ENCODE results near the gene SF3A1. TPM values are rescaled to one million over a fixed set of nuclear protein-coding genes. Genes with fewer than 3 reads are reported as not detected.

The SF3A1 gene
- total and polyA plus RNA-seq, 2 of the 13 experiments (the other 11 are each of a cell fraction or from before 2014, with no cell fraction given): 10.0 to 22.0 TPM

- no peak; the same call in 1 of the 2 replicates for TF ChIP-seq STAT6 (CRISPR knock-in tag; IDR thresholded peaks at IDR 0.05; ENCODE audit: borderline replicate concordance)
- TF ChIP-seq MYC (CRISPR knock-in tag; IDR thresholded peaks at IDR 0.05; ENCODE audit: borderline replicate concordance): peak; percentile 87
- TF ChIP-seq ZNF280B (CRISPR knock-in tag; IDR thresholded peaks at IDR 0.05; ENCODE audit: borderline replicate concordance): peak; percentile 31; the same call in 1 of the 2 replicates
- TF ChIP-seq KDM6A (CRISPR knock-in tag; IDR thresholded peaks at IDR 0.05; ENCODE audit: low read depth): no peak
- TF ChIP-seq ZNF512B (CRISPR knock-in tag; IDR thresholded peaks at IDR 0.05; ENCODE audit: borderline replicate concordance): no peak
- no peak; the same call in 1 of the 2 replicates for TF ChIP-seq ZBTB14 (CRISPR knock-in tag; IDR thresholded peaks at IDR 0.05)
- no peak for TF ChIP-seq ZSCAN29 (CRISPR knock-in tag; conservative IDR thresholded peaks at IDR 0.05)
- no peak for TF ChIP-seq ZNF512 (CRISPR knock-in tag; IDR thresholded peaks at IDR 0.05)
- no peak for TF ChIP-seq ELF4 (CRISPR knock-in tag; IDR thresholded peaks at IDR 0.05; ENCODE audit: borderline replicate concordance)
- no peak; the same call in 1 of the 2 replicates for TF ChIP-seq KDM4B (CRISPR knock-in tag; IDR thresholded peaks at IDR 0.05)
- TF ChIP-seq MNT (IDR thresholded peaks at IDR 0.05): peak; percentile 5; the same call in 1 of the 2 replicates
- TF ChIP-seq FUBP1 (CRISPR knock-in tag; IDR thresholded peaks at IDR 0.05; ENCODE audit: borderline replicate concordance): no peak
- no peak for TF ChIP-seq MTF2 (CRISPR knock-in tag; IDR thresholded peaks at IDR 0.05; ENCODE audit: borderline replicate concordance)
Measured at GRCh38 chr22:30356449-30357235, at the start of gene SF3A1, which contains the start of gene CCDC157 (continued).
